HG03196 (cell line): ENCODE measurements around the gene VWA3A.
"Not testable (repeated sequence)": the region's sequence is repeated elsewhere in the genome, so short reads cannot be mapped to it uniquely, and the experiment has no call there.

Experiments used
- ATAC-seq: cut with Tn5 transposase; IDR thresholded peaks from one replicate; pipeline ENCODE4 v1.9.1; 2021; ENCODE audit not compliant: unreplicated experiment

The VWA3A gene

DNA sequence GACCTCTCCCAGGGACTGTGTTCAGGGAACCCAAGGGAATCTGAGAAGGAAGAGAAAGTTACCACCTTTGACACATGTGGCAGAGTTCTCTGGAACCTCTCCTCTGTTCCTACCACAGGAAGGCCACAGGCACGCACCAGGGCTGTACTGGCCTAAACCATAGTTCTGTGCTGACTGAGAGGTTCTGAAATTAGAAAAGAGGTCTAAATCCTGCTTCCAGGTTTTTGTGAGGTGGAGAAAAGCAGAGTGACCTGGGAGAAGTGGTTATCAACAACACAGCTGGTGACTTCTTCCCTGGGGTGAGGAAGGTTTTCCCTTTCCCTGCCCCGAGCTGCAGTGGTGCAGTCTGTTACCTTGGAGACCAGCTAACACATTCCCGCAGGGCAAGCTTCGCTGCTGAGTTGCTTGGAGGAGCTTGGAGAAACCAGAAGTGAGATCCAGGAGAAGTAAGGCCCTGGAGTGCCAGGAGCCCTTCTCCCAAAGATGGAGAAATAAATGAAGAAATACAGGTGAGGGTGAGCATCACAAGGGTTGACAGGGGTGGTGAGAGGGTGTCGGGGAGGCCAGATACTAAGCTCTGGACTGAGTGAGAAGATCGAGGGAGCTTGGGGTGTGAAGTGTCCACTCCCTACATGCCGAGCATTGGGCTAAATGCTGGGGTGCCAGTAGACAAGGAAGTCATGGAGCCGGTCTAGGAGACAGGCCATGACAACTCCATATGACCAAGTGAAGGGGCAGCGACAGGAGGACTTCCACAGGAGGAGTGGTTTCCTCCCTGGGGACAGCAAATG lies at the start of gene VWA3A:
Gene VWA3A (plus strand): TSS at position 399 of the 791 bp plus-strand sequence. CDS start 97 bp downstream, at position 496.
- ATAC-seq: no peak

- ATAC-seq: not testable (repeated sequence)
These were observed 48.5 kb upstream of the VWA3A start for GRCh38 chr16:22043882-22044281.

- ATAC-seq: not testable (repeated sequence)
These were observed 46.5 kb upstream of the VWA3A start for GRCh38 chr16:22045888-22046287.

DNA sequence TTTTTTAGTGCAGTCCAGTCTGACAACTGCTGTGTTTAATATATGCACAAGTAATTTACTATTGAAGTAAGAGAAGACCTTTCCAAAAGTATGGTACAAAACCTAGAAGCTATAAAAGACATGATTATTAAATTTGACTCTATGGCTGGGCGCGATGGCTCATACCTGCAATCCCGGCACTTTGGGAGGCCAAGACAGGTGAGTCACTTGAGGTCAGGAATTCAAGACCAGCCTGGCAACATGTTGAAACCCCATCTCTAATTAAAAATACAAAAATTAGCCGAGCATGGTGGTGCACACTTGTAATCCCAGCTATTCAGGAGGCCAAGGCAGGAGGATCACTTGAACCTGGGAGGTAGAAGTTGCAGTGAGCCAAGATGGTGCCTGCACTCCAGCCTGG lies 41.4 kb upstream of the VWA3A start:
- ATAC-seq: no peak

DNA sequence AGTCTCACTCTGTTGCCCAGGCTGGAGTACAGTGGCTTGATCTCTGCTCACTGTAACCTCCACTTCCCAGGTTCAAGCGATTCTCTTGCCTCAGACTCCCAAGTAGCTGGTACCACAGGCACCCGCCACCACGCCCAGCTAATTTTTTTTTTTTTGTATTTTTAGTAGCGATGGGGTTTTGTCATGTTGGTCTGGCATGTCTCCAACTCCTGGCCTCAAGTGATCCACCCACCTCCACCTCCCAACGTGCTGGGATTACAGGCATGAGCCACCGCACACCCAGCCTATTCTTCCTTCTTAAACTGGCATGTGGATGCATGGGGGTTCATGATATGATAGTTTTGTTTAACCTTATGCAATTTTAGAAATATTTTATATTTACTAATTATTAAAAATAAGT lies 39.4 kb upstream of the VWA3A start:
- no peak for ATAC-seq

DNA sequence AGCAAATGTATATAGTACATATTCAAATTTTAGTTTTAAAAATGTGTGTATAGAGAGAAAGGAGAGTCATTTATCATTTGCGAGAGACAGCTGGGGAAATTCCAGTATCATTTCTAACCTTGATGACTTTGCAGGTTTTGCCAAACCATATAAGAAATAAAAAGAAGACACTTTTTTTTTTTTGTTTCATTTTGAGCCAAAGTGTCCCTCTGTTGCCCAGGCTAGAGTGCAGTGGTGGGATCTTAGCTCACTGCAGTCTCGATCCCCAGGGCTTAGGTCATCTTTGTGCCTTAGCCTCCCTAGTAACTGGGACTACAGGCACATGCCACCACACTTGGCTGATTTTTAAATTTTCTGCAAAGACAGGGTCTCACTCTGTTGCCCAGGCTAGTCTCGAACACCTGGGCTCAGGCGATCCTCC lies 38.4 kb upstream of the VWA3A start:
- no peak for ATAC-seq

DNA sequence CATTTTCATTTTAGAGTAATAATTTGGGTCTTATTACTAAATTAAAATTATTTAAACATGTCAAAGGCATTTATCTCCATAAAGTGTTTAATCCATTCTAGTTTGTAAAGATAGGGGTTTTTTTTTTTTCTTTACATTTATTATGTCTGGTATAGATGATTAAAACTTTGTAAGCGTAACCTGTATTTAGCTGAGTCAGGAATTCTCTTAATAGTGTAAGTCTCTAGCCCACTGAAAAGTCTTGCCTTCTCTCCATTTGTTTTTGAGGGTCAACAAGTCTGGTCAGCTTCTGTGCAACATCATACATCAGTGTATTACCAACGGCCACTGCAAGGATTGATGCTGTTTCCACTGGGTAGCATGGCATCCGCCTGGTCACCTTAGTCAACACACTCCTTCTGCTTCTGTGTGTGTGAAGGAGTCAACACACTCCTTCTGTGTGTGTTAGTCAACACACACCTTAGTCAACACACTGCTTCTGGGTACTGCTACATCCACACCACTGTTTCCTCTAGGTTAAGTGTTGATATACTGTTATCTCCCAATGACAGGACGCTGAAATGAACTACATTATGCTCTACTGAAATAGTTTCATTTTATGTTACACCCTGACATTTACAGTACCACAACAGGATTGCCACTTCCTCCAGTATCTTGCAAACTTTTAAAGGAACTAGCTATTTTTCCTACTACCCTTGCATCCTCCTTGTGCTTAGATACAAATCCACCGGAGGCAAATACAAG lies 37.3 kb upstream of the VWA3A start:
- ATAC-seq: no peak

- ATAC-seq: no peak
These were observed 36.5 kb upstream of the VWA3A start for GRCh38 chr16:22055881-22056280.

- no peak for ATAC-seq
These were observed 28.4 kb upstream of the VWA3A start for GRCh38 chr16:22063888-22064467.

DNA sequence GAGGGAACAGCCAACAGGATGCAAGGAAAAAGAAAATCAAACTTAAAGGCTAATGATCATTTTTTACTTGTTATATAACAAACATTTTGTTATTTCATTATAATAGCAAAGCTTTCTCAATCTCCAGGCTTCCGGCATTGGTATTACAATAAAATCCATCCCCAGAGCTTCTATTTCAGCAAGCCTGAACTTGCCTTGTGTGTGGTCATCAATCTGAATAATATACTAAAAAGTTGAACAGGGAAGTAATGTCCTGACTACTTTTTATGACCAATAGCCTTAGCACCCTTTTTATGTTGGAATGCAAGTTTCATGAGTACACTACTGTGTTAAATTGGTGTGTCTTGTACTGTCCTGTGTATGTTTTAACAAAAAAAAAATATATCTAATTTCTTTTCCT lies 27.1 kb upstream of the VWA3A start:
- ATAC-seq: no peak

DNA sequence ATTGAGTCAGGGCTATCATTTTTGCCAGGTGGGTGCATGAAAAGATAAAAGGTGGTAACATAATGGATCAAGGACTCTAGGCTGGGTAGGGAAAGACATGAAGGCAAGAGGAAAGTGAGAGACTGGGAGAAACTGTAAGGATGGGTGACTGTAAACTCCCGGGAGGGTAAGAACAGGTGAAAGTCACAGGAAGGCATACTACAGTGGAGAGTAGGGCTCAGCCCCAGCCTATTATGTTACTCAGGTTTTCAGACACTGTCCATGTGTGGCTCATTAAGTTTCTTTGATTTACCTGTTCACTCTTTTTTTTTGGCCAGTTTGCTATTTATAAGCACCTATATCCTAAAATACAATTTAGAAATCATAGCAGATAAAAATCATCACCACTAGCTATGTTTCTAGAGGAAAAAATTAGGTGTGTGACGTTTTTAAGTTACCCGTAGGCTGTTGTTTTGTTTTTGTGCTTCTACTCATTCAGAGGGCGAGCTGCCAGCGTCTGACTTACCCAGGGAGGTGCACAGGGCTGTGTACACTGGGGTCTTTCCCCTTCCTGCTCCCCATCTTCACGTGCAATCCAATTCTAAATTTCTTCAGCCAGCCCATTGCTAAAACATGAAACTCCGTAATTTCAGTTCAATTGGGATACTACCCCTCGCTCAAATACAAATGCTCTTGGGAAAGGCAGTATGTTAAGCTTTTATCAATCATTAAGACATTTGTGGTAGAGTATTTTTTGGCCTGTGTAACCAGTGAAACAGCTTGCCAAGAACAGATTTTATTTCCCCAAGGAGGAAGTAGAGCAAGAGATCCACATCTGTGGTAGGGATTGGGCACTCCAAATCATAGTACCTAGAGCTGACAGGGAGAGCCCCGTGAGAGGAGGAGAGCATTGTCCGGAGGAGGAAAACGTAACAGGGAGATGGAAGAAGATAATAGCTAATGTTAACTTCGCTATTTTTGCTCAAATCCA lies 21.7 kb upstream of the VWA3A start:
- no peak for ATAC-seq

DNA sequence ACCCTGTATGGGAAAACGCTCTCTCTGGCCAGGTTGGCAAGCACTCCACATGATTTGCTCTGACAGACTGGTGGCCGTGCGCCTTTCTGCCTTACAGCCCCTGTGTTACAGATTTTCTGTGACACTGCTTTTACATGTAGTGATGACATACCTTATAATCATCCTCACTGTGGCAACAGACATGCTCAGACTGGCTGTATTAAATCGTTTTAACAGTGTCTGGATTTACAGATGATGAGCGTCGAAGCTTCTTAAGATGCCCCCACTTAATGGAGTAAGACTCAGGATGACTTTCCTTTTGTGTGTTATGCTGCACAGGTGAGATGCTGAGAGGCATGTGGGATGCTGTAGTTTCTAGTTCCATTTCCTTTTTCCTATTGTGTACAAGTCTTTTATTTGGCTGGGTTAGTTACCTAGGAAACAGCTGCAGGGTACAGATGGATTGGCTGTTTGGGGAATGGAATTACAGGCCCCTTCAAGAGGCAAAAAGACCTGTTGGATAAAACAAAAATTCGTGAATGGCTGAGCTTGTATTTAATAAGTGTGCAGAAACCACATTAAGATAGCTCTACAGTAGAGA lies 20.9 kb upstream of the VWA3A start:
- ATAC-seq: no peak

DNA sequence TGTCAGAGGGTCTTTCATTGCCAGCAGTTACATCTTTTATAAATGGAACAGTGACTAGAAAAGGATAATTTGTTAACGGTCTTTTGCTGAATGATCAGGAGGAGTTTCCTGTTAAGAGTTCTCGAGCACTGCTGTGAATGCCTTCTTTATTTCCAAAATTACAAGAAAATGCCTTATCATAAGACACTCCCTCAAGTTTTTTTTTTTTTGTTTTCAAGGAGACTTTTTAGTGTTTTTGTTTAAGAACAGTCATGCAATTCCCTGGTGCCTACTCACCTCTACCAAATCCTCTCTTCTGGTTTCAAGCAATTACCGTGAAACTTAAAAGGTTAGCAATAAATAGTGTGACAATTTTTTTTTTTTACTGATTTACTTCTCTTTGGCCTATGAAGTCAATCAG lies 19.0 kb upstream of the VWA3A start:
- ATAC-seq: no peak

DNA sequence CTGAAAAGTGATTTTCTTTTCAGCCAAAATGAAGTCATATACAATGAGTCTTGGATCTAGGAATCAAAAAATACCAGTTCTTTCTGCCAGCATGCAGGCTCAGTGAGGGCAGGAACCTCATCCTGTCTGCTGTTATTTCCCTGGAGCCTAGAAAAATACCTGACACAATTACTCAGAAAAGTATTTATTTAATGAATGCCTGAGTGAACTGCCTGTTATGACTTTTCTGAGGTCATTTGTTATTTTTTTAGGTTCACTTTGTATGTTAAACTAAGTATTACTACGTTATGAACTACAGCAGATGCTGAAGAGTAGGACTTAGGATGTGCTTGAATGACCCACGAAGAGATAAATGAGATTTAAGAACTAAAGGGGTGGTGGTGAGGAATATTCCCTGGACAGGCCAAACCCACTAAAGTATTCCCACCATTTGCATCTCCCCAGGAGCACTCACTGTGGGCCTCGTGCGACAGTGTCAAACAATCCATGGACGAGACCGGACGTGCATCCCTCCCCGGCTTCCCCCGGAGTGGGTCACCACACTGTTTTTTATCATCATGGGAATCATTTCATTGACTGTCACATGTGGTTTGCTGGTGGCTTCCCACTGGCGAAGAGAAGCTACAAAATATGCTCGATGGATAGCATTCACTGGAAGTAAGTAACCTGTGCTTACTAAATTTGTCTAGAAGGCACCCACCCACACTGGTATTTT lies 17.1 kb upstream of the VWA3A start:
- no peak for ATAC-seq

GRCh38 chr16:22075776-22076175 lies 16.6 kb upstream of the VWA3A start:
- no peak for ATAC-seq

DNA sequence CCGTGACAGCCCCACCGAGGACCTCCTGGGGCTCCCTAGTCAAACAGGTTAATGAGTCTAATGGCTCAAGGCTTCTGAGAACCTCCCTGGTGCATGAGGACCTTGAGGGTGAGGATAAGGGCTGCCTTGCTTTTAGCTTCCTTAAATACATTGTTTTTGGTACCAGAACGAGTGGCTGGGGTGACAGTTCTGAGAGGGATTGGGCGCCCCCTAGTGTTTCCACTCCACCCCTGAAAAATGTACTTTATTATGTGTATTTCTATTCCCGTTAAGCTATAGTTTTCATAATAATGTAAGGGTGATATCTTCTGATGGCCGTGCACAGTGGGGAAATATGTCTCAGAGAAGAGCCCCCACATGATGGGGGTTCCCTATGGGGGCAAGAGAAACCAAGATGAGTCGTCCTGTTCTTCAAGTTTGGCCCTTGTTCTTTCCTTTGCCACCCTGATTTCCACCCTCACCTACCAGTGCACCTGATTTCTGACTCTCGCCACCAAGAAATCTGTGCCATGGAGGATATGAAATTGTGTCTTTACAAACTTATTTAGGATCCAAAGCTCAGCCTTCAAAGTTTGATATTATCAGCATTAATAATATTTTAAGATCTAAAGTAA lies 14.5 kb upstream of the VWA3A start:
- no peak for ATAC-seq

DNA sequence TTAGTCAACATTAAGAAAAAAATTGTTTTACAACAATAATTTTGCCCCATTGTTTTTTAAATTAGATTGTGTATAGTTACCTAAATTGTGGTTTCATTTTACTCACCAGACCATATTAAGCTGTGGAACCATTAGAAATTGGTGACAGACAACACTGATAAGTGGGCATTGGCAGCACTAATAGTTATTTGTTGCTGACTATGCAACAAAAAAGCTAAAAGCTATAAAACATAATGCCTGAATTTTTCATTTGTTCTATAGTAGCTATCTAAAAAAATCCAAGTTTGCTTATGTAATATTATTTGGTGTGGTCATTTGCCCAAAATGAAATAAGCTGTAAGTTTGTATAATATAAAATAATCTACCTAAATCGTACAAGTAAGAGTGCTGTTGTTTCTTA lies 13.7 kb upstream of the VWA3A start:
- no peak for ATAC-seq

- ATAC-seq: no peak
These were observed 11.3 kb upstream of the VWA3A start for GRCh38 chr16:22081050-22081449.

- no peak for ATAC-seq
These were observed 5.9 kb upstream of the VWA3A start for GRCh38 chr16:22086440-22086839.
